AG09309 (cell line): ENCODE data around the gene ETNPPL.
A peak's percentile ranks its signal among the peaks of the same experiment; 100 is the strongest.

Experiments
- DNase-seq: peaks from one replicate; pipeline ENCODE4 v3.0.0-alpha.2; 2010; ENCODE audit warnings: low read depth
- H3K4me3 ChIP-seq: 2 replicates; pipeline ENCODE4 v1.5.1; 2011; ENCODE audit warnings: mild to moderate bottlenecking, low read depth, low read length, moderate library complexity; ENCODE audit not compliant: control insufficient read depth
- TF ChIP-seq, protein P1 (sequence below): IDR thresholded peaks from 2 replicates; pipeline ENCODE4 v1.5.1; 2011; ENCODE audit warnings: mild to moderate bottlenecking, low read depth, low read length, inconsistent platforms; ENCODE audit not compliant: insufficient read depth, control insufficient read depth; ENCODE audit errors: missing control alignments

ETNPPL gene

DNA sequence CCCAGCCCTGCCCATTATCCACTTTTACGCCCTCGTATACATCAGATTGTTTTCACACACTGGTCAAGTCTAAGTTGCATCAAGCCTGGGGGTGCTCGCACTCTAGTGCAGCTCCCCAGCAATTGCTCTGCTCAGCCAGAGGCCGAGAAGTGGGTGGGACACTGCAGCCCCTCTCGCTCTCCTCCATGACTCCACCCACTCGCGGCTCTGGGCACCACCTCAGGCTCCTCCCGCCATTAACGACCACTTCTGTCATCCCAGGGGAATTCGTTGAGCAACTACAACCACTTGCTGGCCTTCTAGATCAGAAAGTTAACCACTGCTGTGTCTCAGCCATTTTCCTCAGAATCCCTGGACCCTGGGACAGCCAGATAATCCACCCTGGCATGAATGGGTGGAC lies 53.6 kb downstream of the ETNPPL start:
- H3K4me3 ChIP-seq, result no peak overlapping the region
- TF ChIP-seq, protein P1, sequence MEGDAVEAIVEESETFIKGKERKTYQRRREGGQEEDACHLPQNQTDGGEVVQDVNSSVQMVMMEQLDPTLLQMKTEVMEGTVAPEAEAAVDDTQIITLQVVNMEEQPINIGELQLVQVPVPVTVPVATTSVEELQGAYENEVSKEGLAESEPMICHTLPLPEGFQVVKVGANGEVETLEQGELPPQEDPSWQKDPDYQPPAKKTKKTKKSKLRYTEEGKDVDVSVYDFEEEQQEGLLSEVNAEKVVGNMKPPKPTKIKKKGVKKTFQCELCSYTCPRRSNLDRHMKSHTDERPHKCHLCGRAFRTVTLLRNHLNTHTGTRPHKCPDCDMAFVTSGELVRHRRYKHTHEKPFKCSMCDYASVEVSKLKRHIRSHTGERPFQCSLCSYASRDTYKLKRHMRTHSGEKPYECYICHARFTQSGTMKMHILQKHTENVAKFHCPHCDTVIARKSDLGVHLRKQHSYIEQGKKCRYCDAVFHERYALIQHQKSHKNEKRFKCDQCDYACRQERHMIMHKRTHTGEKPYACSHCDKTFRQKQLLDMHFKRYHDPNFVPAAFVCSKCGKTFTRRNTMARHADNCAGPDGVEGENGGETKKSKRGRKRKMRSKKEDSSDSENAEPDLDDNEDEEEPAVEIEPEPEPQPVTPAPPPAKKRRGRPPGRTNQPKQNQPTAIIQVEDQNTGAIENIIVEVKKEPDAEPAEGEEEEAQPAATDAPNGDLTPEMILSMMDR, result no peak
- DNase-seq, result no peak

DNA sequence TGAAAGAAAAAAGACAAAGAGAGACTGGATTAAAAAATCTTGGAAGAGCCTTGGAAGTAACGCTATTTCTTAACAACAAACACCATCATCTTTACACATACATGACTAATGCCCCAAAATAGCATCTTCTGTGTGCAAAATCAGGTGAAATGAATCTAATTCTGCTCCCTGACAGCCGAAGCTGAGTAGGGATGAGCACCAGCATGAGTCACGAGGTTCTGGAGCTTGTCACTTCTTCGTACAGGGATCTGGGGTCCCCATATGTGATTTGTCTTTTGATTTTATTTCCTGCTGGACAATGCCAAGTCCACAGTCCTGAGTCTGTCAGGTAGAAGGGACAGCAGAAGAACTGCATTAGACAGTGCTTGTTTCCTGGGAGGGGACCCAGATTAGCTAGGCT lies 56.6 kb downstream of the ETNPPL start:
- no peak for DNase-seq
- TF ChIP-seq, protein P1, result no peak
- no peak overlapping the region for H3K4me3 ChIP-seq

DNA sequence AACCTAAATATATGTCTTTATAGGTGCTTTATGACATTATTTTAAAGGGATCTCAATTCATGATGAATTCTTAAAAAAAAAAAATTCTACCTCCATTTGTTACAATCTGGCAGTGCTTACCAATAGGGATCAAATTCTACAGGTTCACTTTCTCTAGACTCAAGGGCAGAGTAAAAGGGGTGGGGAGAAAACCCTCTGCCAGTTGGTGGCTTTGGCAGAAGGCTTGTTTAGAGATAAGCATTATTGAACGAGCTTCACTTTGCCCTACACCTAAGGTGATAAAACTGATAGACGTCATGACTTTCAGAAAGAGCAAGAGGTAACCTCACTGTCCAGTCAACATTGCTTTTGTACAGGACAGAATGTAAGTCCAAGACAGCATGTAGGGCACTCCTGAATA lies 58.9 kb downstream of the ETNPPL start:
- TF ChIP-seq, protein P1, result no peak
- no peak overlapping the region for H3K4me3 ChIP-seq
- no peak for DNase-seq

DNA sequence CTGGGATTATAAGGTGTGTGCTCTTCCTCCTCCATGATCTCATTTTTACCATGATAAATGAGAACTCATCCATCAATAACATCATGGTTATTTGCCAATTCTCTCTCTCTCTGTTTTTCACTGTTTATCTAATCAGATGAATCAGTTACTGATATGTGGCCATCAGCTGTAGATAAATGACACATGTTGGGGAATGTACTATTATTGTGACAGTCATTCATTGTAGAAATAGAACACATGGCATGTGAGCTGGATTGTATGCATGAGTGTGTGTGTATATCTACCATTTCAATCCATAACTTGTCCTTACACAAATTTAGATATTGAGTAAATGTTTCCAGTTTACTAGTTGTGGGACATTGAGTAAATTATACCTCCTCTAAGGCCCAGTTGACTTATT lies 59.5 kb downstream of the ETNPPL start:
- TF ChIP-seq, protein P1, result no peak
- DNase-seq, result no peak
- no peak overlapping the region for H3K4me3 ChIP-seq

DNA sequence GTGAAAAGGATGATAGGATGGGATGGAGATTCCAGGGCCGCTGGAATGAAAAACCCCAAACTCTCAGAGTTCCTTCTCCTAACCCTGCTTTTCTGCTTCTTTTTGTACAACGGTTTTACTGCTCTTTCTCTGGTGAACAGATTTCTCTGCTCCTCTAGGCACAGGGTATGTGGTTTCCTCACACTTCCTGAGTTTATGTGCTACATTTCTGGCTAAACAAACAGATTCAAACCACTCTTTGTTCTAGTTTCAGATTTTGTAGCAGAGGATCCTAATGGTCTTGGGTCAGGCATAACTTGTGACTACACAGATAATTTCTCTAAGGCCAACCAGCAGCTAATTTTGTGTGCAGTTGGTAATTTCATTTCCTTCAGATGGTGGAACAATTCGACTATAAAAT lies 59.9 kb downstream of the ETNPPL start:
- H3K4me3 ChIP-seq, result no peak overlapping the region
- TF ChIP-seq, protein P1, result no peak
- DNase-seq, result no peak

DNA sequence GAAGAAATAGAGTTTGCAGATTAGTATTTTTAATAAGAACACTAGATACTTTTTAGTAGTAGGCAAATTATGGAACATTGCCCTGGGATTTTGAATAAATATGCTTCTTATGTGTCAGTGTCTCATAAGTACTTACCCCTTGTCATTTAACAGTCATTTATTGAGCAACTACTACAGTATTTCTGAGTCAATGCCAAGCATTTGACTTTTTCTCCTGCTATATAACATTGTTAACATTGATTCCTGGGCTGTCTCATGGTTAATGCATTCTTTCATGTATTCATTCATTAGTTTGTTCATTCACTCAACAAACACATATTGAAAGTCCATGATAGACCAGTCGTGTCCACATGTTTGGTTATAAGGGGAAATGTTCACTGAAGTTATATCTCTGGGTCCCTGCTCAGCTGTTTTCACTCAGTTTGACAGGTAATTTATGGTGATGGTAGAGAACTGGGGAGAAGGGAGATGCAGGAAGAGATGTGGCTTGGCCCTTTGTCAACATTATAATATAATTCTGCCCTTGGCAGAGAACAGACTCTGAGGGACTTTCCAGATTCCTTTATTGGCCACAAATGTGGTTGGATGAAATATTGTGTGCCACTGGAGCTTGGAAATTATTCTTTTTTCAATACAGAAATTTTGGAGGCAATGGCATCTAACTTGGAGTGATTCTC lies 62.6 kb downstream of the ETNPPL start:
- H3K4me3 ChIP-seq, result no peak overlapping the region
- DNase-seq, result peak; percentile 38
- TF ChIP-seq, protein P1, result no peak
